Stimulated activated CD4-positive, alpha-beta T cell treated with anti-CD3 and anti-CD28 coated beads, Interleukin-12 subunit alpha, Interleukin-12 subunit beta, amount 100 ng/mL, for 24 hours (primary cell): ENCODE measurements around the gene AQP7.
"Not testable (repeated sequence)": the region's sequence is repeated elsewhere in the genome, so short reads cannot be mapped to it uniquely, and the experiment has no call there.

Experiments used
- DNase-seq, 2 experiments: peaks; one replicate each; pipeline ENCODE4 v3.0.0-alpha.2; 2020; ENCODE audit warnings: low read depth in 2 of 2

AQP7 gene

DNA sequence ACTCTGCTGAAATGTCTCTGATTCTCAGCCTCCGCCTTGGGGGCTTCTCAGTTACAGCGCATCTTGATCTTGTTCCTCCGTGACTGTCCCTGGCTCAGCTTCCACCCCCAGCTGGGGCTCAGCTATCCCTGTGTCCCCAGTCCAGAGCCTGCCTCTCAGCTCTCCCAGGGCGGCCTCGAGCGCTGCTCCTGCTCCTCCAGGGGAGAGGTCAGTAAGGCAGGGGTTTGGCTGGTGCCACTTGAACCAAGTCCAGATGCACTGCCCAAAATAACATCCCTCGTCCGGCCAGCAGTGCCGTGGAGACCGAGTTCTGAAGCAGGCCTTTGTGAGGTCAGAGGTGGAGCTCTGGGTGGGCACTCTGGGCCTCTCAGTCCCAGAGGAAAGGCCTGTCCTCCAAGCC is at the start of gene AQP7:
Gene AQP7 (minus strand): TSS at position 198 of the 400 bp plus-strand sequence. CDS start 1,306 bp downstream, outside the sequence.
- not testable (repeated sequence) for DNase-seq

DNA sequence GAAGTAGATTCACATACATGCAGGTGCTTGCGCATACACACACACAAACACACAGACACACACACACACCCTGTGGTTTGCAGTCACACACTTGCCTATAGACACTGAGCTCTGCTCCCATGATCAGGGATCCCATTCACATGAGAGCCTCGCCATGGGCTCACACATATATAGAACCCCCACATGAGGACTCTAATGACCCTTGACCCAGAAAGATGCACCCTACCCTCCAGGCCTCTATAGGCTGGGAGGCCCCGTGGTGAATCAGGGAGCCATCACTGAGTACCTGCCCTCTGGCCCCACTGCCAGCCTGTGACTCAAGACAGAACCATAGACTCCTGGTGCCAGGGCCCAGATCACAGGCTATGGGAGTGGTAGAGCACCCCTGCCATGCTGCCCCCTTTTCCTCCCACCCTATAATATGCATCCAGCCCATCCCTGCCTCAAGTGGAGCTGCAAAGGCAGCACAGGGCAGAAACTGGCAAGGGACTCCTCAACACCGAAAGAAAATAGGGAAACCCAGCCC is 48.3 kb upstream of the AQP7 start:
- no peak for DNase-seq

DNA sequence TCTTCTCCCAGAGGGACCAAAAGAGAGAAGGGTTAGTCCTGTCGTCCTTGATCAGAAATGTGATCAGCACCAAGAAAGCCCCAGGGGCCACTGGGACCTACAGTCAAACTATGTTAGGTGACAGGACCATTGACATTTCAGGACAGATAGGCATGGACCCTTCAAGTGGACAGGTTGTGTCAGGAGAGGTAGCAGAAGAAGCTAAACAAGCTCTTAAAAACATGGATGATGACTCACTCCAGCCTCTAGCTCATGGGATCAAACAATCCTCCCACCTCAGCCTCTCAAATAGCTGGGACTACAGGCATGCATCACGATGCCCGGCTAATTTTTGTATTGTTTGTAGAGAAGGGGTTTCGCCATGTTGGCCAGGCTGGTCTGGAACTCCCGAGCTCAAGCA is 47.3 kb upstream of the AQP7 start:
- no peak for DNase-seq

DNA sequence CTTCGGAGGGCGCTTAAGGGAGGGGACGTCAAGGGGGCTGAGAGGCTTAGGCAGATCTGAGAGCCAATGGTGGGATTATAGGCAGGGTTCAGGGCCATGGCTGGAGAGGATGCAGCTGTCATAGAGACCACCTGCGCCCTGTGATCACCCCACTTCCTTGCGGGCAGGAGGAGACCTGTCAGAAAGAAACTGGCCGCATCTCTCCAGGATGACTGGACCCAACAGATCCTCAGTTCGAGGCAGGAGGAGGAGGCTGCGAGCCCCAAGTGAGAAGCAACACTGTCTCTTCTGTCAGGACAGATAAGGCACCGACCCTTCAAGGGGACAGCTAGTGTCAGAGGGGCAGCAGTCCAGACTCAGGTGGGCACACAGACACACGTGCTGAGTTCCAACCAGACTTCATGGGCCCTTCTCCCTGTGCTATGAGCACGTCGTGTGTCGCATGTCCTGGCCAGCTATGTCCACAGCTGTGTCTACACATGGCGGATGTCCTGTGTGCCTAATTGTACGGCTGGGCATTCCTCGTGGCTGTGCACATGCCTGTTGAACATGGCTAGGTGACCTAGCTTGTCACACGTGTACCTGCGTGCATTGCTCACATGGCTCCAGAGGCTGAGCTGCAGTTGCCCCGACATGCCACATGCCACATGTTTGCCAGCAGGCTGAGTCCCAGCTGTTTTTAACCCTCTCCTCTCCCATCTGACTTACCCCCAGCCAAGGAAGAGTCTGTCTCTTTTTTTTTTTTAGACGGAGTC is 45.6 kb upstream of the AQP7 start:
- no peak for DNase-seq

DNA sequence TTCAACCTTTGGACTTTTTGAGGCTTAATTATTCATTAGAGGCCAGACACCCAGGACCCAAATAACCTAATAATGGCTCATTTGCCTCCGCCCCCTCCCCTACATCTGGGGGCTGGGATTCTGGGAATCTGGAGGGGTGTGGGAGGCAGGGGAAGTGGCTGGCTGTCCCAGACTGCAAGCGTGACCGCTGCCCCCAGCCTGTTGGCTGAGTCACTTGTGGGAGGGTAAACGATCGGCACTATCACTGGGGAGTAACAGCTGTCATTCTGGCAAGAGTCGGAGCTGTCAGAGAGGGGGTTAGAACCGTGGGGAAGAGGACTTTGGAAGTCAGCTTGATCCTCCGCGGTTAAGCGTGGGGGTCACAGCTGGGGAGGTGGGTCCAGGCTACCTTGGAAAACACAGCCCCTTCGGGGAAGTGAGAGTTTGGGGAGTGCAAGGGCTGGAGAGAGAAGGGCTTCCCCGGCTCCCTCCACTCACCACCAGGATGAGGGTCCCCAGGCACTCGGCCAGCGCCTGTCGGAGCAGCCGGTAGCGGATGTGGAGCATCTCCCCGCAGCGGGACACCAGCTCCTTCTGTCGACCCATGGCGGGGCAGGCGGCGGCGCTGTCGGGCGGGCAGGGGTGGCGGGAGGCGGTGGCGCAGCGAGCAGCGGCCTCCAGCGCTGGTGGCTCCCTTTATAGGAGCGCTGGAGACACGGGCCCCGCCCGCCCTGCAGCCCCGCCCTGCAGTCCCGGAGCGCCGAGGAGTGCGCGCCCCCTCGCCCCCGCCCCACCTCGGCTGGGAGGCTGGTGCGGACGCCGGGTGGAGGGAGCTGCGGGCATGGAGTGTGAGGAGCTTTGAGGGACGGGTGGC is 44.8 kb upstream of the AQP7 start, which contains the start of gene AQP3:
Gene AQP3 (minus strand): TSS at position 648 of the 853 bp plus-strand sequence. CDS start 63 bp downstream, at position 585.
- DNase-seq, result peak; percentile 36 to 45

DNA sequence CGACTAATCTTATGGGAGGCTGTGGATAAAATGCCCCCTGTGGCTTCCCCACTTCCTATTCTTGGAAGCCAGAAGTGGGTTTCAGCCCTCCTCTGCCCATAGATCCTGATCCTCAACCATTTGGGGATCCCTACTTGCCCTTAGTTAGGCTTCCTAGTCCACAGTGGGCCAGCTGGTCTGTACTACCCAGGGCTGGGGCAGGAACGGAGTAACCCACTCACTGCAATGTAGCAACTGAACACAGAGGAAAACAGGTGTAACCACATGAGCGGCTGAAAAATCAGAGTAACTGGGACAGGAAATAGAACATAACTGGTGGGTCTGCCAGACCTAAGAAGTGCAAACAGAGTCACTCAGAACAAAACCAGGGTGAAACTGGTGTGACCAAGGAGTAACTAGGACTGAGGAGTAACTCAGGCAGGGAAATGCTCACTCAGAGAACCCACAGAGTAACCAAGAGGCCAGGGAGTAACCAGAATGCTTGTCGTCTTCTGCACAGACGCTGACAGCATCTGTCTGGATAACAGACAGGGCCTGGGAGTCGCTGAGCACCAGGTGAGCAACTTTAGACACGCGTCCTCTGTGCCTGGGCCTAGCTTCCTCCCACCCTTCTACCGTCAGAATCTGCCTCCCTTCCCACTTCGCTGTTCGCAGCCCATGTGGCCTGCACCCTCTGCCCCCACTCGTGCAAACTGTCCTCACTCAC is 44.0 kb upstream of the AQP7 start:
- DNase-seq, result peak in 1 of 2 experiments; percentile 41

DNA sequence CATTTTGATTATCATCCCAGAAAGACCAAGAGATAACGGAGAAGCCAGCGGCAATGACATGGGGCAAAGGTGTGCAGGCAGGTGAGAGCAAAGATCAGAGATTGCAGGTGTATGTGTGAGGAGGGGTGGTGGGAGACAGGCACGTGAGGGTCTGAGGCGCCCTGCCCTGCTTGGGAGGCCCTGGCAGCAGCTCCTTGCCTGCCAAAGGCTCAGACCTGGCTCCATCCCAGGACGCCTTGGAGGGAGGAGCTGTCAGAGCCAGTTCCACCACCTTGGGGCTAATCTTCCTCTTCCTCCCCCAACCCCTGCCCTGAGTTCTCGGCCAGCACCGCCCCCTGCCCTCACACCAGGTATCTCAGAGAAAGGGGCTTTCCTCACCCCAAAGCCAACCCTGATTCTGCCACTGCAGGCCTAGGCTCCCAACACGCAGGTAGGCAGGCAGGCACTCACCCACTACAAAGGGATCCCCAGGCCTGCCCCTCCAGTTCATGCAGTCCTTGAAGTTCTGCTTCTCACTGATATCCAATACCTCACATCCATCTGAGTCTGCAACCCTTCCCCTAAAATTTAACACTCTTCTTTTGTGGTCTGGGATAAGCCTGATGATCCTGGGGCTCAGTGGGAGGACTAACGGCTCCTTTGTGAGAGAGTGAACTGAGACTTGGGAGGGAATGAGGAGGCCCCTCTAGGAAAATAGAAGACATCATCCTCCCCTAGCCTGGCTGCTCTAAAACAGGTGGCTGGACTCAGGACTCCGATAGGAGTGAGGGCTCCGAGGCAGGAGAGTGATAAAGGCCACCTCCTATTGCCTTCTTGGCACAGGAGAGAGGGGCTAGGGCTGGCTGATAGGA is 43.2 kb upstream of the AQP7 start:
- no peak for DNase-seq

DNA sequence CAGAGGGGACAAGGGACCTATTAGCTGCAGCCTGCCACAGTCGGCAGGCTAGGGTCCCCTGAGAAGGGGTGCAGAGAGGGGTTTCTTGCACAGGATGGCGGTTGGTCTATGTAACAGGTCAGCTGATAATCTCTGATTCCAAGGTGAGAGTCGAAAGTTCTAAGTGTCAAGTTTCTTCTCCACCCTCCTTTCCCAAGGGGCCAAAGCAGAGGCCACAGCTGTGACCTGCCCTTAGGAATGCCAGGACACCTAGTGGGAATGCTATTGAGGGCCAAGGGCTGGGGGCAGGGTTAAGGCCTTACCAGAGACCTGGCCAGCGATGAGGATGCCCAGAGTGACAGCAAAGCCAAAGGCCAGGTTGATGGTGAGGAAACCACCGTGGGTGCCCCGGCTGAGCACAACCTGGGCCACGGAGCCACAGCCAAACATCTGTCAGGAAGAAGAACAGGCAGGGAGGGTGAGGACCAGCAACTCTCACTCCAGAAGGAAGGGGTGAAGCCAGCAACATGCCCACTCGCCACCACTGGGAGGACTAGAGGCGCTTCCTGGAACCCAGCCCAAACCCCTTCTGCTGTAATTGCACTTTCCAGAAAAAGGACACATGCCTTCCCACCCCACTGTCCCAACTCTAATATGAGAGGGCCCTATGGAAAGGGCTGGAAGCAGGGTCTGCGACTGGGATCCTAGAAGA is 41.2 kb upstream of the AQP7 start:
- no peak for DNase-seq

DNA sequence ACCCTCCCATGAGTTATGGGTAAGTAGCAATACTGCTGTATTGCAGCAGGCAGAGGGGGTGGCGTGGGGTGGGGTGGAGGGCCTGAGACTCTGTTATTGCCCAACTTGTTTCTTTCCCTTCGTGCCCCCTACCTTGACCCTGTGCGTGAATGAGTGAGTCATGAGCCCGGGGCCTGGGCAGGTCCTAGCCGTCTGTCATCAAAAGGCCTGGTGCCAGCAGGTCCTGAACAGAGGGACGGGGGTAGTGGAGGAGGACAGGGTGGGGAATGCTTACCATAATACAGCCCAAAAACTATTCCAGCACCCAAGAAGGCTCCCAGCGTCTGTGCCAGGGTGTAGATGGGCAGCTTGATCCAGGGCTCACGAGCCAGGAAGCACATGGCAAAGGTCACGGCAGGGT is 40.7 kb upstream of the AQP7 start:
- no peak for DNase-seq

DNA sequence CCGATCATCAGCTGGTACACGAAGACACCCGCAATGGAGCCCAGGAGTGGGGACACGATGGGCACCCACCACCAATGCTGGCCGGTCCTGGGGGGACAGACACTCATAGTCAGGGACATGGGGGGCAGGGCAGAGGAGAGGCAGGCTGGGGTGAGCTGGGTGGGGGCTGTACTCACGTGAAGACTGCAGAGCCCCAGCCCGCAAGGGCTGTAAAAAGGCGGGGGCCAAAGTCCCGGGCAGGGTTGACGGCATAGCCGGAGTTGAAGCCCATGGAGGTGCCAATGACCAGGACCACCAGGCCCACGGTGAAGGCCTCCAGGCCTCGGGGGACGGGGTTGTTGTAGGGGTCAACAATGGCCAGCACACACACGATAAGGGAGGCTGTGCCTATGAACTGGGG is 39.8 kb upstream of the AQP7 start:
- DNase-seq, result no peak

DNA sequence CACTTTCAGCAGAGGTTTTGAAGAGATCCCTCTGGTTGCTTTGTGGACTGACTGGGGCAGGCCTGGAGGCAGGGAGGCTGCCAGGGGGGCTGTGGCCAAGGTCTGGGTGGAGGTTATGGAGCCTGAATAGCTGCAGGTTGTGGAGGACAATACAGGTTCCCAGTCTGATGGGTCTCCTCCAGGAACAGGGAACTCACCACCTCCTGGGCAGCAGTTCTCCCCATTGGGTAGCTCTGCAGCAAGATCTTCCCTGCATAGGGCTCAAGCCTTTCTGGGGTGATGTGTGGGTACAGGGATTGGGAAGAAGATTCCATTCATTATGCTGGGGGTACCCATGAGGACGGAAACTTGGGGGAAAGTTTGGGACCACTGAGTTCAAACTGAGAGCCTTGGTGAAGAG is 38.2 kb upstream of the AQP7 start:
- no peak for DNase-seq

DNA sequence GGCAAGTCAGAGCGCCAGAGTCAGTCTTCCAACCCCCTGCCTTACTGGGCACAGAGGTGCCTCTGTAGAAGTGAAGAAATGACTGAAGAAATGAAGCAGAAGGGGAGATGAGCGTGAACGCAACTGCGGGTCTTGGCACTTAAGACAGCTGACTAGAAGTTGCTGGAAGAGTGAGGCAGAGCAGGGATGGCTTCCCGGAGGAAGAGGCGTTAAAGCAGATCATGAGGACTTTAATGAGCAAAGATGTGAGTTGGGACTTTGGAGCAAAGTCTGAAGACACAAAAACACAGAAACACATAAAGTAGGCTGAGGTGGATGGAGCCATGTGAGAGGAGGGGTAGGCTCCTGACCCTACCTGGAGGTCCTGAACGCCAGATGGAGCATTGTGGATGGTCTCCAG is 37.8 kb upstream of the AQP7 start:
- DNase-seq, result no peak

DNA sequence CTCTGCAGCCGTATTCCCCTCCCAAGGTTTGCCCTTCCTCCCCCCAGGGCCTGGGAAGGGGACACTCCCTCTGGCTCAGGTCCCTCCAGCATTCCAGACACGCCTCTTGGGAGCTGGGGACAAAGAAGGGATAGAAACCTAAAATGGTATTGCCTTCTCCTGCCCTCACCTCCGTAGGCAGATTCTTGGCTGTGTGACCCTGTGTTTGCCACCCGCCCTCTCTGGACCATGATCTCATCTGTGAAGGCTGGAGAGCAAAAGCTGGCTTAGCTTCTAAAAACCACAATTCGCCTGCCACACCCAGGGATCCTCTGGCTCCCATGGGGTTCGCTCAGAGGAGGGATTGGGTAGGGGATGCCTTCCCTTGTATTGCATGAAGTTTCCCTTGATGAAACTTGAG is 37.4 kb upstream of the AQP7 start:
- DNase-seq, result no peak

DNA sequence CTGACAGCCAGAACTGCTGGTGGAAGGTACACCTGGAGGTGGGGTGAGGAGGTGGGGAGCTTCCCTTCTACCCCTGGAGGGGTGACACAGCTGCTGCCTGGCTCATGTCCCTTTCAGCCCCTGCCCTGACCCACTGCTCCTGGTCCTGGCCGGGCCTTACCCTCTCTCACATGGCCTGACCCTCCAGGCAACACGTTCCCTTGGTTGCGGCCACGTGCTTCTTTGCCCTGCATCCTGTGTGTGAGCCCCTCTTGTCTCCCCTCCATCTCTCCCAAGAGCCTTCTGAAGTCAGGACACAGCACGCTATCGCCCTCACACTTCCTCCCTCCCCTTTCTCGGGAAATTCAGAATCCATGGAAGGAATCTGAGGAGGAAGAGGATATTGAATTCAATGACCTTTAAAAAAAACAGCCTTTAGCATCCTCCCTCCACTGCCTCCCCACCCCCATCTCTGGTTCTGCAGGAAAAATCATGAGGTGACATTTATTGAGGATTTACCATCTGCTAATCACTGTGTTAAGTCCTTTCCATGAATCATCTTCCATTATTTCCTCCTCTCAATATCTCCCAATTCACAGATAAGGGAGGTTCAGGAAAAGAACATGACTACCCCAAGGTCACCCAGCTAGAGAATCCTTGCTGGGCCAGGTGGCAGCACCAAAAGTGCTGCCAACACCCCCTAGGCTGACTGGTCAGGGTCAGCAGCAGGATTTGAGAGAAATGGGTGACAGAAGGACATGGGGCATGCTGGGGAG is 36.7 kb upstream of the AQP7 start:
- DNase-seq, result no peak

DNA sequence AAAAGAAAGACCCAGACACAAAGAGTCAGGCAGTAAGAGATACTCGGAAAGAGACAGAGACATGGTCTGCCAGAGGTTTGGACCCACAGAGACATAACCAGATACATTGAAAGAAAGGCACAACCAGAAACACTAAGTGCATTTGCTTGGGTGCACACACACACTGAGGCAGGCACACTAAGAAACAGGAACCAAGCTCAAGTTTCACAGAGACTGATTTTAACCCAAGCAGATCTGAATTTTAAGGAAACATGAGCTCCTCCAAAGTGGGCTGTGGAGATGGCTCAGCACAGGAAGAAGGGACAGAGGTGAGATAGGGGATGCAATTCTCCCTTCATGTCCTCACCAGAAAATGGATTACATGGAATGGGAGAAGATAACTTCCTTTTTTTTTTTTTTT is 35.5 kb upstream of the AQP7 start:
- no peak for DNase-seq

DNA sequence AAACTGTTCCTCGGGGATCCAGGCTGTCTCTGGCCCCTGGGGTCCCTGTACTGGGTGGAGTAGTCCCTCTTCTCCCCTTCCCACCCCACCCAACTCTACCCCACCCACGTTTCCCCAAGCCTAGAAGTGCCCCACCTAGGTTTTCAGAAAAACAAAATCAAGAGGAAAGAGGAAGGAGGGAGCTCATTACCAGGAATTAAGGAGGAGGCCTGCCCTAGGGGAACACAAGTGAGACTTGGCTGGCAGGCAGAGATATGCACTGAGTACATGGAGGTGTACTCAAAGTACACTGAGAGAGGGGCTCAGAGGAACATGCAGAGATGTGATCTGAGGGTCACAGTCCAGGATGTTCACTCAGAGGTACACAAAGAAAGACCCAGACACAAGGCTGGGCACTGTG is 34.8 kb upstream of the AQP7 start:
- DNase-seq, result no peak

DNA sequence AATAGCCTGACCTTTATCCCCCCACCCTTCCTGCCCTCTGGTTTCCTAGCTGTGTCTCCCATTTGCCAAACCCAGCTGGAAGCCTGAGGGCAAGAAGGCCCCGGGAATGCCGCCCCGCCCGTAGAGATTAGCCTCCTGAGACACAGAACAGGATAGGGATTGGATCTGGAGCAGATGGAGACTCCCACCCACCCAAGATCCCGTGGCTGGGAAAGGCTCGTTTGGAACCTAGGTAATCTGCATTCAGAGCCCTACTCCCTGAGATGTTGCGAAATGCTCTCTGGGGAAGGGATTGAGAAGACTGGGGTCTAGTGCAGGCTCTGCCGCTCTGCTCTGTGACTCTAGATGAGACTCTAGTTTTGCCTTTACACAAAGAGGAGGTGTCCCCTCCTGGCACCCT is 34.1 kb upstream of the AQP7 start:
- DNase-seq, result no peak

DNA sequence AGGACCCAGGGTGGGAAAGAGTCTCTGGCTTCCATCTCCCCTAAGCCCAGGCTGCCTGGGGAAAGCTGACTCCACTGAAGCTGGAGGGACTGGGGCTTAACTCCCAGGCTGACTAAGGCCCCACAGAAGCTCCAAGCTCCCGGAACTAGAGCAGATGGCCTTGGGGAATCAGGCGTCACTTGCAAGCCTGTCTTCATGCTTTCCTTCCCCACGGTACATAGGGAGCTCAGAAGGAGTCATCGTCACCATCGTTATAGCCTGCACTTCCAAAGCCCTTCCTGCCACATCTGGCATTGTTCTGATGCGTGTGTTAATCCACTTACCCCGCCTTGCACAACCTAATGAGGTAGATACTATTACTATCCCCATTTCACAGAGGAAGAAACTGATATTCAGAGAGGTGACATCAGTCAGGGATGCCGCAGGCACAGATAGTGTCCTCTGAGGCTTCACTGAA is 33.5 kb upstream of the AQP7 start:
- DNase-seq, result no peak

DNA sequence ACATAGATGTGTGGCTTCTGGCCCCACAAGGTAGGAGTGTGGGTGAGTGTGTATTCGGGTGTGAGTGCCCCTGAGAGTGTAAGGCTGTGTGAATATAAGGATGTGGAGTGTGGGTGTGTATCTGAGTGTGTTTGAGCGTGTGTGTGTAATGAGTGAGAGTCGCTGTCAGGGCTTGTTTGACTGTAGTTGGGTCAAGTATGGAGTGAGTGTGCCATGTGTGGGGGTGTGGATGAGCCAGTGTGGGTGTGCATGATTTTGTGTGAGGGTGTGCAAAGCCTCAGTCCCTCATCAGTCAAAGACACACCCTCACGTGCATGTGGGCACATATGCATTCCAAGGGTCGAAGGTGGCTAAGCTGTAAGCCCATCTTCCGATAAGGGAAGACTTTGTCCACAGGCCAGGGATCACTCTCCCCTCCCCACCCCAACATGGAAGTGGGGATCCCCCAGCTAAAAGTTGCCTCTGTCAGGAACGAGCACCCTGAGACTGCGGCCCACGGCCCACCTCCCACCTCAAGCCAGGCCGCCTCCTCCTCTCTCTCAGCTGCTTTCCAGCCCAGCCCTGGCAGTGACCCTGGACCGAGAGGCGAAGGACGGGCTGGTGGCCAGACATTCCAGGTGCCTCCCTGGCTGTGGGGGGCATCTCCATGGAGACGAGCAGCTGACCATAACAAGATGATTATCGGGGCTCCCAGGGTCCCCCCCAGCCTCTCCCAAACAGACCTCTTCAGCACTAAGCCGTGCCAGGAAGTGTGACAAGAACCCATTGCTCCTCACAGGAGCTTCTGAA is 32.1 kb upstream of the AQP7 start:
- DNase-seq, result no peak
